CD4-positive, alpha-beta T cell treated with Interleukin-21 for 1 hour (primary cell): Measurements from ENCODE around the gene TDRD7.
A peak's percentile ranks its signal among the peaks of the same experiment; 100 is the strongest.
"Not testable (repeated sequence)": the region's sequence is repeated elsewhere in the genome, so short reads cannot be mapped to it uniquely, and the experiment has no call there.

ENCODE experiments used
- DNase-seq: peaks from one replicate; pipeline ENCODE4 v3.0.0-alpha.2; 2020

The TDRD7 gene

DNA sequence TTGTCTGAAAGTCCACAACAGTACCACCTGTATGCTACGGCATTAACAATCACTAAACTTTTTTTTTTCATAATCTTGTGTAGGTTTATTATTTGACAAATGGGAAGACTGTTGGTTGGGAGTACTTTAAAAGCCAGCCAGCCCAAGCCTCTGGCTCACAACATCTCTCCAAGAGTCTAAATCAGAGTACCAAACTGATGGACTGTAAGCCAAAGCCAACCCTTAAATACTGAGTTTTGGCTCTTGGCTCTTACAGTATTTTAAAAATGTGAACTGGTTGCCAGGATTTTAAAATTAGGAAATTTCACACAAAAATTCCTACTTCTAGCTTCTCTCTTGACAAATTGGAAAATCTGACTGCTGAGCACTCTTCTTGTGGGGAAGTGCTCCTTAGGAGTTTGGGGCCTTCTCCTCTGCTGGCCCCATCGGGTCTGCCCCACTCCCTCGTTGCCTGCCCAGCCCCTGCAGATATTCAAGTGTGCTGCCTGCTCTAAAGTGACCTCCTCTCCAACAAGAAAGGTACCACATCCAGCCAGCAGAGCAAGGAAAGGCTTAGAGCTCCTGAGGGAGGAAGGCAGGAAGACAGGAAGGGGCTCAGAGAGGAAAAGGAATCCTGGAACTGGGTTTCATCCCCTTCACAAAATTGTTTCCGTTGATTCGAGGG, 67.7 kb downstream of the TDRD7 start:
- DNase-seq: no peak

DNA sequence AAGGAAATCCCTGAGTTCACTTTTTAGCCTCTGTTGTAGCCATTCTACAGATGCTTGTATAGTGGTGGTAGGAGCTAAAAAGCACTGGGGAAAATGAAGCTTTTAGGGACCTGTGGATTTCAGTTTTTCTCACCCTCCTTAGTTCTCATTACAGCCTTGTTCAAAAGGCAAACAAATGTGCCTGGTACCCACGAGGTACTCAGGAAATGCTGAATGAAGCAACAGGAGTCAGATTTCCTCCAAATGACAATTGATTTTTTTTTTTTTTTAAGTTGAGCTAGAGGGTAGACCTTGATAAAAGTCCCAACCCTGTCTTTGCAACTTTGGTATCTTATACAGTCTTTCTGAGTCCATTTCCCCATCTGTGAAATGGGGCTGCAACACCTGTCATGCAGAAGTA, 68.3 kb downstream of the TDRD7 start:
- no peak for DNase-seq

DNA sequence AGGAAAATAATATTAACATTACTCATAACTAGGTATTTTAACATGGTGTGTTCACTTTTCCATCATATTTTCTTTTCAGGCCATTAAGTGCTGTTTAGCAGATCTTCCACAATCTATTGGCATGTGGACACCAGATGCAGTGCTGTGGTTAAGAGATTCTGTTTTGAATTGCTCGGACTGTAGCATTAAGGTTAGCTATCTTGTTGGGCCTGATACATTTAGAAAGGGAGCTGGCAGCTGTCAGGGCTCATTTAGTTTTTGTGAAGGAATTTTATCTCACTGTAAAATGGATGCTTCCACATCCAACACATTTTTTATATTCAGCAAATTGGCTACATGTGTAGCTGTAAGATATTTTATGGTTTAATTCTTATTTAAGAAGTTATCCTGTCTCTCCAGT, 68.9 kb downstream of the TDRD7 start:
- no peak for DNase-seq

DNA sequence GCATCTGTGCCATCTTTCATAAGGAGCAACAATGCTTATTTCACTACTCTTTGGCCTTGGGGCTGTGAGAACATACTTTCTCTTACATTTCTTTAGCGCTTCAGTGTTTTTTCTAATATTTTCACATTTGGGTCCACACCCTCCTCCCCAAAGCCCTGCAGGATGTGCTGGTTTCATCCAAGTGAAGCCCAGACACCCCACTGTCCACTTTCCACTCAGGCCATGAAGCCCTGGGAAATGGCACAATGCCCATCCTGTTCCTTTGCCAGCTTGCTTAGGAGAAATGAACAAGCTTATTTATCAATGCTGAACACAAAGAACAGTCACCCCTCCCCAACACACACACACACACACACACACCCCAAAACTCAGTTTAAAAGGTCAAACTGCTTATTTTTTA, 72.2 kb downstream of the TDRD7 start:
- no peak for DNase-seq

DNA sequence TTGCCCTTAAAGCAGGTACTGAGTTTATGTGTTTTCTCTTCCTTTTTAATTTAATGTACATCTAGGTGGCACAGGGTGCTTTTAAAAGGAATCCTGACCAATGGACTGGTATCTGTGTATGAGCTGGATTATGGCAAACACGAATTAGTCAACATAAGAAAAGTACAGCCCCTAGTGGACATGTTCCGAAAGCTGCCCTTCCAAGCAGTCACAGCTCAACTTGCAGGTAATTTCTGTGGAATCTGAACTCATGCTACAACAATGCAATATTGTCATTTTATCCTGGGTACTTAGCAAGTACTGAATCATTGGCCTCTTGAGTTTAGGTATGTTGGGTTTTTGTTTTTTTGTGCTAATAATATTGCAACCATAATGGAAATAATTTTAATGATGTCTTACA, 75.2 kb downstream of the TDRD7 start:
- DNase-seq: no peak

DNA sequence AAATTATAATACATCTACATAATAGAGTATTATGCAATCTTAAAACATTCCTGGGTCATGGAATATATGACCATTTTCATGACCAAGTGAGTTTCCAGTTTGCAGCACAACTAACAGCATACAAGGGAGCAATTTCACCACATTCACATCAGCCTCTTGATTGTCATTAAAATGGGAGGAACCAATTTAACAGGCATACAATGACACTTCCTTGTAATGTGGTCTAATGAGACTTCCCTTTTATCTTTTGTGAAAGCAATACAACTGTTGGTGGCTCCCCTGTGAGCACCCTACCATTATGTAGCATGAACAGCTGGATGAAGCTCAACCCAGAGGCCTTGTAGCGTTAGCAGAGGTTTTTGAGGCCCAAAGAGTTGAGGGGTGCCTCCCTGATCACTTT, 76.0 kb downstream of the TDRD7 start:
- DNase-seq: no peak

DNA sequence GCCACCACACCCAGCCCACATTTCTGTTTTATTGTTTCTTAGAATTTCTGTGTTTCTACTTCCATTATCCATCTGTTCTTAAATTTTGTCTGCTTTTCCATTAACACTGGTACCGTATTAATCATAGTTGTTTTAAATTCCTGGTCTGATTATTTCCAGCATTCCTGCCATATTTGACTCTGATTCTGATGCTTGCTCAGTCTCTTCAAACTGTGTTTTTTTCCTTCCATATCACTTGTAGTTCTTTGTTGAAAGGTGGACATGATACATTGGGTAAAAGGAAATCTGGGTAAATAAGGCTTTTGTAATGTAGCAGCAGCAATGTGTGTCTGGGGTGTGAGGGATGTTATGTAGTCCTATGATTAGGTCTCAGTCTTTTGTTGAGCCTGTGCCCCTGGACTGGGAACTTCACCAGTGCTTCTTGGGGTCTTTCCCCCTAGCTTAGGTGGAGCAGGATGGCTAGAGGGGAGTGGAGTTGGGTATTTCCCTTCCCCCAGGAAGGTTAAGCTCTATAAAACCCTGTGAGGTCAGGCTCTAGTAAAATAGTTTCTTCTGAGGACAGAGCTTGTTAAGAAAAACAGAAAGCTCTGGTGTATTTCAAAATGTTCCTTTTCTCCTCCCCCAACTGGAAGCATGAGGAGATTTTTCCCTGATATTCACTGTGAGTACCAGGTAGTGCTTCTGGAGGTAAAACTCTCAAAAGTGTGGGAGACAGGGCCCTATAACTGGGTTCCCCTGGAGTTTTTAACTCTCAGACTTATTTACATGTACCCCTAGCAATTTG, 79.5 kb downstream of the TDRD7 start:
- DNase-seq: no peak

DNA sequence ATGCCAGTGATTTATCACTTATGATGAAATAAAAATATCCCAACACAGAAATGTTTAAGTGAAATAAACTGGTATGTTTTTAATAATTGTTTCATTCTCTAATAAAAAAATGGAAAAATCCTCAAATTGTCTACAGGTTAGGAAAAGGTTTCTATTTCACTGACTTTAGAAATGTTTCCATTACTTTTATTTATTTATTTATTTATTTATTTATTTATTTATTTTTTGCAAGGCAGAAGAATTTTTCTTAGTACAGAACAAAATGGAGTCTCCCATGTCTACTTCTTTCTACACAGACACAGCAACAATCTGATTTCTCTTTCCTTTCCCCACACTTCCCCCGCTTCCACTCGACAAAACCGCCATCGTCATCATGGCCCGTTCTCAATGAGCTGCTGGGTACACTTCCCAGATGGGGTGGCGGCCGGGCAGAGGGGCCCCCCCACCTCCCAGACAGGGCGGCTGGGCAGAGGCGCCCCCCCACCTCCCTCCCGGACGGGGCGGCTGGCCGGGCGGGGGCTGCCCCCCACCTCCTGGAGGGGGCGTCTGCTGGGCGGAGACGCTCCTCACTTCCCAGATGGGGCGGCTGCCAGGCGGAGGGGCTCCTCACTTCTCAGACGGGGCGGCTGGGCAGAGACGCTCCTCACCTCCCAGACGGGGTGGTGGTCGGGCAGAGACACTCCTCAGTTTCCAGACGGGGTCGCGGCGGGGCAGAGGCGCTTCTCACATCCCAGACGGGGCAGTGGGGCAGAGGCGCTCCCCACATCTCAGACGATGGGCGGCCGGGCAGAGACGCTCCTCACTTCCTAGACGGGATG, 85.9 kb downstream of the TDRD7 start:
- not testable (repeated sequence) for DNase-seq

DNA sequence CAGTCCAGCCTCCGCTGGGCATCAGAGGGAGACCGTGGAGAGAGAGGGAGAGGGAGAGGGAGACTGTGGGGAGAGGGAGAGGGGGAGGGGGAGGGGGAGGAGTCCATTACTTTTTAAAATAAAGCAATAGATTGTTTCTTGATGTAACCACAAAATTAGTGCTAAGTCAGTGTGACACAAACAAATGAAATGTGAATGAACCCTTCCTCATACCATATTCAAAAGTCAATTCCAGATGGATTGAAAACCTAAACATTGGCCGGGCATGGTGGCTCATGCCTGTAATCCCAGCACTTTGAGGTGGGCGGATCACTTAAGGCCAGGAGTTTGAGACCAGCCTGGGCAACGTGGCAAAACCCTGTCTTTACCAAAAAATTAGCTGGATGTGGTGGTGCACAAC, 87.0 kb downstream of the TDRD7 start:
- not testable (repeated sequence) for DNase-seq

DNA sequence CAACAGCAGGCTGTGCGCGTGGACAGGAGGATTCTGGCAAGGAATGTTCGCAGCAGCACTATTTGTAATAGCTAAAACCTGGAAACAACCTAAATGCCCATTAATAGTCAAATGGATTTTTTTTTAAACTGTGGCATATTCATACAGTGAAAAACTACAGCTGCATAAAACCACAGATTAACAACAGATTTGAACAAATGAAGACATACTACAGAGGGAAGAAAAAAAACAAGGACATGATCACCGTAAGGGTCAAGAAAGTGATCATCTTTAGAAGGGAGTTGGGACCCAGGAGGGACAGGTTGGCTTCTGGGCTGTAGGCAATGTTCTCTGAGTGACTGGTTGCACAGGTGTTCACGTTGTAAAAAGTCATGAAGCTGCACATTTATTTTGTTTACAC, 88.4 kb downstream of the TDRD7 start:
- DNase-seq: no peak

DNA sequence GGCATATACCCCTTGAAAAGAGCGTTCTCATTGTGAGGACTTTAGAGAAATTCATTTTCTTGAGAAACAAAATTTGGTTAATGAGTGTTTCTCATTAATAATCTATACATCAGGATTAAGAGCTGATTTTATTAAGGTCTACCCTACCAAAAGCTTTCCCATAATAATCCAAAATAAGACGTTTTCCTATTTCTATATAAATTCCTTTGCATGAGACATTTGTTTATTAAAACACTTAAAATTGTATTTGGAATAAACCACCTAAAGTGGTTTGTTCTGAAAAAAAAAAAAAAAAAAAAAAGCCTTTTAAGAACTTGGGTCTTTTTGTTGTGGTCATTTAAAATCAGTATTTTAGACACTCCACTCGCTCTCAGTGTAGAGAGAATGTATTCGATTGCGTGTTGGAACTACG, 88.9 kb downstream of the TDRD7 start:
- DNase-seq: no peak

DNA sequence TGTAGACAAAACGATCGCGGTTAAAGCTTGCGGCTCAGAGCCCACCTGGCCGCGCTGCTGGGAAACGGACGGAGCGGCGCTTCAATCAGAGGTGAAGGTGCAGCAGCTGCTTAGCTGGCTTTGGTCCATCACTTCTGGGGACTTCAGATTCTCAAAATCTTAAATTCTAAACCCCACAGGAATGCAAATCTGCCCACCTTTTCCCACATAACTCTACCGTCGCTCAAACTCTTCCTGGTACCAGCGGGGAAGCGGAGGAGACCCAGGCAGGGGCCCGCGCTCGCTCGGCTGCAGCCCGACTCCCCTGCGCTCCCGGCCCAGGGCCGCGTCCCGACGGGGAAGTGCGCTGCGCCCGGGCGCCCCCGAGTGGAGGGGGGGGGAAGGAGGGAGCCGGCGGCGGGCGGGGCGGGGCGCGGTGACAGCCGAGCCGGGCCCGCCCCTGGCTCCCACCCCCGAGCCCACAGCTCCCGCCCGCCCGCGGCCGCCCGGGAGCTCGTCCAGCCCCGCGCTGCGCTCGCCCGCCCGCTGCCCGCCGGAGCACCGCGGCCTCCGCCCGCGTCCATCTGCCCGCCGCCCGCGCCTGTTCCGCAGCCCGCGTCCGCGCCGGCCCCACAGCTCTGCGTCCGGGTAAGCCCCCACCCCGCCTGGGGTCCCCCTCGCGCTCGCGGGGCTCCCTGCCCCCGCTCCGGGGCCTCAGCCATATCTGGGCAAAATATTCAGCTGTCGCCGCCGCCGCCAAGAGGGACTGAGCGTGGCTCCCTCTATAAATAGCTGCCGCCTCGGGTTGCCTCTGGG, 89.5 kb downstream of the TDRD7 start, which contains the start of gene TMOD1:
Gene TMOD1, plus strand, starts transcription at position 490 of the 795 bp plus-strand sequence. CDS start 22,523 bp downstream, outside the sequence.
- peak; percentile 31 for DNase-seq

DNA sequence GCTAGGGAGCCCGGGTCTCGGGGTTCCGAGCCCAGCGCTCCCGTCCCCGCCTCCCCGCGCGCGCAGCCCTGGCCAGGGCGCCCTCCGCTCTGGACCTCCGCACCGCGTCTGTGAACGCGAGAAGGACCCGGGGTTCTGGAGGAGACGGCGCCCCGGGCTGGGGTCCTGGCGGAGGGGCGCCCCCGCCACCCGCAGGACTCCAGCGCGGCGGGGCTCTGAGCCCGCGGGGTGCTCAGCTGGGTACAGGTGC, 90.0 kb downstream of the TDRD7 start:
- no peak for DNase-seq

DNA sequence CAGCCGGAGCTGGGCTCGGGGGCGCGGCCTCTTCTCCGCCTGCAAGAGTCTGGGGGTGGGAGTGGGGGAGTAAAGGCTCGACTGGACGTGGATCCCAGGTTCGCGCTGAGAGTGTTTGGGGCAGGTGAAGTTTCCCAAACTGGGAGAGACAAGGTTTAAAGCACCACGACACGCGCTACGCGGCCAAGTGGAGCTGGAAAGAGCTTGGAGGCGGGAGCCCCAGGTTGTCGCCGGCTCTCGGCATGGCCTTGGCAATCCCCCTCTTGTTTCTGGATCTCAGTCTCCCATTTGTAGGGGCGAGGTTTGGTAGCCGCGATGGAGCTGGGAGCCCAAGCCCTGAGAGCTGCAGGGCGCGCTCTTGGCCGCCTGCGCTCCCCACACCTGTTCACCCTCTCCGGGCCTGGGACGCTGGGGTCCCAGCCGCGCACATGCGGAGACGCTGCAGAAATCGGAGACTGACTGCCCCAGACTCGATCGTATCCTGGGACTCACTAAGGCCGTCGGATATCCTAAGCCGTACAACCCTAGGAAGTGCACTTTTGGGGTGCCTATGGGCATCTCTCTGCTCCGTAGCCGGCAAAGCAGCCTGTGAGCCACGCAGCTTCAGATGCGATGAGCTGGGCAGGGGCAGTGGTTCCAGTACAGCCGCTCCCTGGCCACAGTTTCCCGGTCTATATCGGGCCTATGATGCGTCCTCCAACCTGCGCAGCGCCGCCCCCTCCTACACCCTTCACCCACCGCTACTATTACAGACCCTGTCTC, 90.5 kb downstream of the TDRD7 start:
- no peak for DNase-seq

DNA sequence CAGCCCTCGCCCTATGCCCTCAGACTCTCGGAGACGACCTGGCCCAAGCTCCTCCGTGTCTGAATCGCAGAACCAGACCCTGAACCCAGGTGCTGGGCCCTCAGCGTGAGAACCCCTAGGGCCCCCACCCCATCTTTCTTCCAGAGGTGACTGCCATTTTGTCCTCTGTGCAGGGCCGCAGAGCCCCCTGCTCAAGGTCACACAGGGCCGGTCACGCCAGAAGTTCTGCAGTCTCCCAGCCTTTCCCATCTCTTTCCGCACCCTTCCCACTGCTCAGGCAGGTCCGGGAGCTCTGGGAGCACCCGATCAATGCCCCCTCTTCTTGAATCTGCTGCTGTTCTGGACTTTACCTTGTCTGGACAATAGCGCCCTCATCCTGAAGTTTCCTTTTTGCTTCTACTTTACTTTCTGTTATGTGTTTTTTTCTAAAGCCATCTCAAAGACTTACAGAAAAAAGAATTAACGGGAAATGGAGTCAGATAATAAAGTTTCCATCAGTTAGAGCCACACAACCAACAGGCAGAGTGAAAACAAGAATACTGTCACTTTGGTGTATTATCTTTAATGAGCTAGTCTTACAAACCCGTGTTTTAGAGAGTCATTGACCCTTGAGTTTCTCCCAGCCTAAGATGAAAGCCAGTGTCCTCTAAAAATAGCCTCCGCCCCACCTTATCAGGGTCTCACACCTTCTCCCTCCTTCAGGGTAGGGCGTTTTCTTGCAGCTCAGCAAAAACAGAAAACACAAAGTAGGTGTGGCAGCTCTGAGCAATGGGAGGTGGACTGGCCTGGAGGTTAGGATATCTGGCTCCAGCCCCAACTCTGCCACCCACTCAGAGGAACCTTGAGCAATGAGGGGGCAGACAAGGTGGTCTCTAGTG, 91.3 kb downstream of the TDRD7 start:
- no peak for DNase-seq

DNA sequence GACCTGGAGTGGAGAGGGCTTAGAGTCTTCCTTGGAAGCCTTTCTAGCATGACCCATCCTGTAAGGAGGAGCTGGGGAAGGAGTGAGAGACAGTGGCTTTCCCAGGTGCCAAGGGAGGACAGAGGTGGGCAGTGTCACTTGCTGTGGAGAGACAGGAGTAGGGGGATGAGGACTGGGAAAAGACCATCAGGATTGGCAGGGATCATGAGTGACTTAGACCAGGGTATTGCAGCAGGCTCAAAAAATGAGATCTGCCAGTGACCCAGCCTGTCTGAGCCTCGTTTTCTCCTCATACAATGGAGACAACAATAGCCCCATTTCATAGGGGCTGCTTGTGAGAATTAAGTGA, 91.9 kb downstream of the TDRD7 start:
- DNase-seq: no peak

DNA sequence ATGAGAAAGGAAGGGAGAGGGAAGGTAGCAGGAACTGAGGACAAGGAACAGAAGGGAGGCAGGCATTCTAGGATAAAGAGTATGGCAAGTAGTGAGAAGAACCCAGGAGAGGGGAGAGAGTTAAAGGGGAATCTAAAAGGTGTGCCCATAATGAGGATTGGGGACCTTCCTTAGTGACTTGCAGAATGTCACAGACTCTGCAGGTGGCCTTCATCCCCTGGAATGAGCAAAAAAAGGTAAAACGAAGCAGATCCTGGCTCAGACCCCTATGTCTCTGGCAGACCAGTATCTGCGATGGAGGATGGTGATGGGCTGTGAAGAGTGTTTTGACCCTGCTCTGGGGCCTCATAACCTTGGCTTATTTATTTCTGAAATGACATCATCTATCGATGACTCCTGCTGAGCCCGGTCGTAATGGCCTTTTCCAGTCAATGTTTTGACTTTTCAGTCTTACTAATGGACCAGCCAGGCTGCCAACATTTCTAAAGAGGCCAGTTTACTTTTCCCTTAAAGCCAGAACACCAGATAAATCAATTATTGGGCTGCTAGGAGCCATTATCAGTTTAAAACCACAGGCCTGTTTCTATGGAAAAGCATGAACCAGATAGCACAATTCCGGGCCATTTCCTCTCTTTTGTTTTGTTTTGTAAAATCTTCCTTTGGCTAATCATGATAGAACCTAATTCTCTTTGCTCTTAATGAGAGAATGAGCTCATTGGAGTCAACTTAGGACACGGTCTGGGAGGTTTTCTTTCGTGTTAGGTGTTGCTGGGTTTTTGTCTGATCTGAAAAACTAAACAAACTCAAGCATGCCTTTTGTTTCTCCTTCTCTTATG, 92.7 kb downstream of the TDRD7 start:
- DNase-seq: no peak

DNA sequence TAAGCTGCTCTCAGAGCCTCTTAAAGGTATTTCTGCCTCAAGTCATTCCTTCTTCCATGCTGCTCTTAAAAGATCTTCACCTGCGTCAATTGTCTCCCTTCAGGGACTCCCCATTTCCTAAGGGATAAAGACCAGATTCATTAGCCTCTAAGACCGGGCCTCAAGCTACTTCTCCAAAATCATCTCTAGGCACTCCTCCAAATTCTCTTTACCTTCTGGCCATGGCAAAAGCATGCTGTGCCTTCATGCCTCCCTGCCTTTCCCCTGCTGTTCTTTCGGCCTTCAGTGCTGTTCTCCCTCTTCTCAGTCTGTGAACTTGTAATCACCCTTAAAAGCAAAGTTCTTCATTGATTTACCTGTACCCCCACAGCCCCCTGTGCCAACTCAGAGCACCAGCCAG, 93.9 kb downstream of the TDRD7 start:
- no peak for DNase-seq

DNA sequence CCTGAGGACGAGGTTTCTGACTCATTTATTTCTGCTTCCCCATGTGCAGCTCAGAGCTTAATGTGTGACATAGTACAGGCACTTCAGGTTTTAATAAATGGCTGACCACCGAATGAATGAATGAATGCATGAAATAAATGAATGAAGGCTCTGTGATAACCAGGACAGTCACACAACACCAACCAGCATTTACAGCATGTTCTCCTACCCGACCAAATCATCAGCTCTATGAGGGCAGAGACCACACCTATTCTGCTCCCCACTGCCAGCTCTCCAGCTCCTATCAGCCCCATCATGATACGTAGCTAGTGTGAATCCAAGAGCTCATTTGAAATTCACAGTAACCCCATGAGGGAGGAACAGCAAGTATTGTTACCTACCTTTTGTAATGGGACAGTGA, 94.4 kb downstream of the TDRD7 start:
- no peak for DNase-seq

DNA sequence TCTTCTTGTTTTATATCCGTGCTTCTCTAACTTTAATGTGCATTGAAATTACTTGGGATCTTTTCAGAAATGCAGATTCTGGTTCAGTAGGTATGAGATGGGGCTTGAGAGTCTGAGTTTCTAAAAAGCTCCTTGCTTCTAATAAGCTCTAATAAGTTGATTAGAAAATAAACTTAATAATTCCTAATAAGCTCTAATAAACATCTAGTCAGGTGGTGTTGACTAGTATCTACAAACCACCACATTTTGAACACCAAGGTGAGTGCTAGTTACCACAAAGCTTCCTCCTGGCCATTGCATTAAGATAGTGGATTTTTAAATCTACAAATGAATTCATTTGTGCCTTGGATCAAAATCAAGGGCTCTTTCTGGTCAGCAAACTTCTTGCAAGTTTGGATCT, 94.9 kb downstream of the TDRD7 start:
- no peak for DNase-seq
